Measurements from ENCODE around the gene NEGR1.

NEGR1 gene

DNA sequence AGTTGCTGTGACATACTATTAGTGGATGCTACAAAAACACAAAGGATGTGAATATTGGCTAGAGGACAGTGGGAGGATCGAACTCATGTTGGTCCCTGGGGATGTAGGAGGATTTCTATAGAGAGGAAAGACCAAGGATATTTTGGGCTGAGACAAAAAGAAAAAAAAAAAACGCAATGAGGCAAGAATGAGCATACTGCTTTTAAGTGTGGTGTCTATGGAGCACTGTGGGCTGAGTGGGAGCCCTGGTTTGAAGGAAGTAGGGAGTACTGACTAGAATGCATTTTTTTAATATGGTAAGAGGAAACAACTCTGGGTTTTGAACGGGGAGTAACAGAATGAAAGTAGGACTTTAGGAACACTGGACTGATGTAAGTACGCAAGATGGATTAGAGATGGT is 450.7 kb downstream of the NEGR1 start:
- TF ChIP-seq, protein P1, sequence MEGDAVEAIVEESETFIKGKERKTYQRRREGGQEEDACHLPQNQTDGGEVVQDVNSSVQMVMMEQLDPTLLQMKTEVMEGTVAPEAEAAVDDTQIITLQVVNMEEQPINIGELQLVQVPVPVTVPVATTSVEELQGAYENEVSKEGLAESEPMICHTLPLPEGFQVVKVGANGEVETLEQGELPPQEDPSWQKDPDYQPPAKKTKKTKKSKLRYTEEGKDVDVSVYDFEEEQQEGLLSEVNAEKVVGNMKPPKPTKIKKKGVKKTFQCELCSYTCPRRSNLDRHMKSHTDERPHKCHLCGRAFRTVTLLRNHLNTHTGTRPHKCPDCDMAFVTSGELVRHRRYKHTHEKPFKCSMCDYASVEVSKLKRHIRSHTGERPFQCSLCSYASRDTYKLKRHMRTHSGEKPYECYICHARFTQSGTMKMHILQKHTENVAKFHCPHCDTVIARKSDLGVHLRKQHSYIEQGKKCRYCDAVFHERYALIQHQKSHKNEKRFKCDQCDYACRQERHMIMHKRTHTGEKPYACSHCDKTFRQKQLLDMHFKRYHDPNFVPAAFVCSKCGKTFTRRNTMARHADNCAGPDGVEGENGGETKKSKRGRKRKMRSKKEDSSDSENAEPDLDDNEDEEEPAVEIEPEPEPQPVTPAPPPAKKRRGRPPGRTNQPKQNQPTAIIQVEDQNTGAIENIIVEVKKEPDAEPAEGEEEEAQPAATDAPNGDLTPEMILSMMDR (IDR thresholded peaks at IDR 0.05; ENCODE audit: borderline replicate concordance, insufficient read depth, low read depth, low read length) = no peak
- H3K4me3 ChIP-seq (ENCODE audit: low read depth, low read length) = no peak overlapping the region

DNA sequence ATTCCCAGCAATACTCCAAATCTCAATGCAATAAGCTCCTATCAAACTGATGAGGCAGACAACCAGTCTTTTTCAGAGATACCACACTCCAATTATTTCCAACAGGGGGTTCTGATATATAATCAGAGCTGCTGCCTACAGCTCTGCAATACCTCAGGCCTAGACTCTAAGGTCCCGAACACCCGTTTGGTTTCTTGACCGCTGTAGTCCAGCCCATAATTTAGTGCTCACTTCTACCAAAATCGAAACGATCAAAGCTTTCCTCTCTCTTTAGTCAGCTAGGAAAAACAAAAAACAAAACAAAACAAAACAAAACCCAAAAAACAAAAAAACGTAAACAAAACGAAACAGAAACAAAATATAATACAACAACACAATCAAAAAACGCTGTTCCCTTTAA is 453.0 kb downstream of the NEGR1 start:
- TF ChIP-seq, protein P1 (IDR thresholded peaks at IDR 0.05; ENCODE audit: borderline replicate concordance, insufficient read depth, low read depth, low read length) = no peak
- H3K4me3 ChIP-seq (ENCODE audit: low read depth, low read length) = no peak overlapping the region

DNA sequence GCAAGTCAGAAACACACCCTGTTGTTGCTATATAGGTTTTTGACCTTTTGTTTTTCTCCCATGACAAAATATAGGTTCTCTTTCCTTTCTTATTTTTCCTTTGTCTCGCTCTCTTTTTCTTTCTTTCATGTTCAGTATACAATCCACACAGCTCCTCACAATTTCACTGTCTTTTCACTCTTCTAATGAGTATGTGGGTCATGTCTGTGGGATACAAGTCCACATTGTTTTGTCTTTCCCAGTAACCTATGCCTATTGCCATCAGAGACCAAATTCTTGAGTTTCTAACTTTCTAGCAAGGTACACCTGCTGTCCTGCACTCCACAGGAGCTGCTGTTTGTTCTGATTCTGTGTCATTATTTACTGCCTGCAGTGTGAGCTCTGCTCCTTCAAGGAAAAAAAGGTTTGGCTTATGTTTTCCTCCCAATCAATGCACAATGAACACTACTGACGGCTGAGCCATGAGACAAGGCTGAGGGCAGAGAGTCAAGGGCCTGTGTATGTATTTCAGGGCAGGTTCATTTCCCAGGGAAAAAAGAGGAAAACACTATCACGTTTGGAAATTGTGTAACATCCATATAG is 453.8 kb downstream of the NEGR1 start:
- TF ChIP-seq, protein P1 (IDR thresholded peaks at IDR 0.05; ENCODE audit: borderline replicate concordance, insufficient read depth, low read depth, low read length) = no peak
- no peak overlapping the region for H3K4me3 ChIP-seq (ENCODE audit: low read depth, low read length)

DNA sequence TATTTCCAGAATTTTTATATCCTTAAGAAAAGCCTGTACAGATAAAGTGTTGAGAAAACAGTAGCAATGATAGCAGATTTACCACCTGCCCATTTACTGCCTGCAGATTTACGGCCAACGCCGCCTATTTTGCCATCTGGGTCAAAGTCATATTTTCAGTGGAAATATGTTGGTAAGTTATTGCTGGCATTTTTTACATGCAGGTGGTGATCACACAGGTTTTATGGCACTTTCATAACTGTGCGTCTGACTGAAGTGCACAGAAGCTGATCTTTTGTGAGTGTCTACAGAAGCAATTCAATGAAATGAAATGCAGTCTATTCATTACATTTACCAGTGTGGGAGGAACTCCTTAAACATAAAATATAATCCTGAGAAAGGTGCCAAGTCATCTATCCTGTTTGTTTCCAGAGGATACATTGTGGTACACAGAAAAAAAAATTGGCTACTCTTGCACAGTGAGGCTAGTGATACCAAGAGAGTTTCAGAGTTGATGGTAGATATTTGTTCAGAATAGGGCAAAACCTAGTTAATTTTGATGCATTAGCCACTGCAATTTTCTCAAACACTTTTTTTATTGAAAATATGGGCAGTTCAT is 458.5 kb downstream of the NEGR1 start:
- H3K4me3 ChIP-seq (ENCODE audit: low read depth, low read length) = no peak overlapping the region
- TF ChIP-seq, protein P1 (IDR thresholded peaks at IDR 0.05; ENCODE audit: borderline replicate concordance, insufficient read depth, low read depth, low read length) = no peak

DNA sequence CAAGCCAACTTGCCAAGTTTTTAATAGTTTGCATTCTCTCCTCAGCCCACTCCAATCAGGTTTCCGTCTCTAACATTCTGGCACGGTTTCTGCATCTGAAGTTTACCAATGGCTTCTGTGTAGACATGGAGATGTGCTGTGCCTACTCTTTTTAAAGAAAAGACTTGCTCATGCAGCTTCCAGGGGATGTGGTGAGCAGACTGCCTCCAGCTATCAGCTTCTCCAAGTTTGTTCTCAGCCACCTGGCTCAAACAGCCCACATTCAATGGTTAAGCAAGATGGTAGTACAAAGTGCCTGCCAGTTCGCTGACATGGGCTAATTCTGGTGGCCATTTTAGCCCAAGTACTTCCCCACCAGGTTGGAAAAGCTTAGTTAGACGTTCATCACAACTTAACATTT is 465.3 kb downstream of the NEGR1 start:
- no peak overlapping the region for H3K4me3 ChIP-seq (ENCODE audit: low read depth, low read length)
- TF ChIP-seq, protein P1 (IDR thresholded peaks at IDR 0.05; ENCODE audit: borderline replicate concordance, insufficient read depth, low read depth, low read length) = no peak

DNA sequence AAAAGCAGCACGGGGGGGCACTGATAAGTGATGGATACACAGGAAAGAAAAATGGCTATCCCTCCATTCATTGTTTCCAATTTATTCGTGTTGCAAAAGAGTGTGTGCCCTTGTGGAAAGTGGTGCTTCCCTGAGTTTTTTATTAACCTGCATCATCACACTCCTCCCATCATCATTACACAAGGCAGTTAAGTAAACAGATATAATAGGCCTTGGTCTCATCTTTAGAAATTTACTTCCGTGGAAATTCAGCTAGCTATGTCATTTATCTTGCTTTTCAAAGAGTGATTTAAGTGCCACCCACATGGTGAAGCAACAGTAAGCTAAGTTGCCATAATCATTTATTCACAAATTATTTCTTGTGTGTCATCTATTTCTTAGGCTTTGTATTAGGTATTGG is 473.3 kb downstream of the NEGR1 start:
- H3K4me3 ChIP-seq (ENCODE audit: low read depth, low read length) = no peak overlapping the region
- TF ChIP-seq, protein P1 (IDR thresholded peaks at IDR 0.05; ENCODE audit: borderline replicate concordance, insufficient read depth, low read depth, low read length) = no peak

DNA sequence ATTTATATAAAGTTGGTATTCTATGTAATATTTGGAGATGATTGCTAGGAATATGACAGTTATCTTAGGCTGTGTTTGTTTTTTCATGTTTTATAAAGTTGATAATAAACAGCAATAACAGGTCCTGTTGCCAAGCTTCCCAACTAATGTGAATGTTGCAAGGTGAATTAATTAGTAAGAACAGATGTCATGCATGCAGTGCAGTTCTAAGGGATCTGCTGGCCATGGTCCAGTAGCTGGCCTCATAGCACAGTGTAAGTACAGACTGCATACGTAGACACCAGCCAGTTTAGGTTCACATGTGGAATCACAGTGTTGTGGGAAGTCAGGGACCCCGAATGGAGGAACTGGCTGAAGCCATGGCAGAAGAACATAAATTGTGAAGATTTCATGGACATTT is 478.2 kb downstream of the NEGR1 start:
- TF ChIP-seq, protein P1 (IDR thresholded peaks at IDR 0.05; ENCODE audit: borderline replicate concordance, insufficient read depth, low read depth, low read length) = no peak

More for the DNA sequence above, 478.2 kb downstream of the NEGR1 start:
- no peak overlapping the region for H3K4me3 ChIP-seq (ENCODE audit: low read depth, low read length)
